ENCODE measurements around the gene RNF32.

DNA sequence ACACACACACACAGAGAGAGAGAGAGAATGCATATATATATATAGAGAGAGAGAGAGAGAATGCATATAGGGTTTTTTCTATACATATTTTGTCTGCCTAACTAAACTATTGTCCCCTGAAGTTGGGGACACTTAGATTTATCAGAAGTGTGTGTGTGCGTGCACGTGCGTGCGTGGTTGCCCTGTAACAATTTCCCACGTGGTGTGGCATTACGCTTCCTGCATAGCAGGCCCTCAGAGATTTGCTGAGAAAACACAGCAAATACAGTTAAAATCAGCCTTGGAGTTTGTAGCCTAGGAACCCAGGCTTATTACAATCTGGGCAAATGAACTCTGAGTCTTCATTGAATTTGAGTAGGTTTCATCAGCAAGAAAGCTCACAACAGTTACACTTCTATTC, 14.7 kb downstream of the RNF32 start:
- TF ChIP-seq, protein P1, sequence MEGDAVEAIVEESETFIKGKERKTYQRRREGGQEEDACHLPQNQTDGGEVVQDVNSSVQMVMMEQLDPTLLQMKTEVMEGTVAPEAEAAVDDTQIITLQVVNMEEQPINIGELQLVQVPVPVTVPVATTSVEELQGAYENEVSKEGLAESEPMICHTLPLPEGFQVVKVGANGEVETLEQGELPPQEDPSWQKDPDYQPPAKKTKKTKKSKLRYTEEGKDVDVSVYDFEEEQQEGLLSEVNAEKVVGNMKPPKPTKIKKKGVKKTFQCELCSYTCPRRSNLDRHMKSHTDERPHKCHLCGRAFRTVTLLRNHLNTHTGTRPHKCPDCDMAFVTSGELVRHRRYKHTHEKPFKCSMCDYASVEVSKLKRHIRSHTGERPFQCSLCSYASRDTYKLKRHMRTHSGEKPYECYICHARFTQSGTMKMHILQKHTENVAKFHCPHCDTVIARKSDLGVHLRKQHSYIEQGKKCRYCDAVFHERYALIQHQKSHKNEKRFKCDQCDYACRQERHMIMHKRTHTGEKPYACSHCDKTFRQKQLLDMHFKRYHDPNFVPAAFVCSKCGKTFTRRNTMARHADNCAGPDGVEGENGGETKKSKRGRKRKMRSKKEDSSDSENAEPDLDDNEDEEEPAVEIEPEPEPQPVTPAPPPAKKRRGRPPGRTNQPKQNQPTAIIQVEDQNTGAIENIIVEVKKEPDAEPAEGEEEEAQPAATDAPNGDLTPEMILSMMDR (IDR thresholded peaks at IDR 0.05; ENCODE audit: low read depth, low read length), result no peak
- no peak for TF ChIP-seq EZH2phosphoT487 (IDR thresholded peaks at IDR 0.05; ENCODE audit: low read depth)
